ENCODE measurements around the gene RNASEH1. TPM values are rescaled to one million over a fixed set of nuclear protein-coding genes. Genes with fewer than 3 reads are reported as not detected.

RNASEH1 gene
- total and polyA plus RNA-seq, 2 experiments from 2014 or later, result 15.3 to 25.6 TPM

DNA sequence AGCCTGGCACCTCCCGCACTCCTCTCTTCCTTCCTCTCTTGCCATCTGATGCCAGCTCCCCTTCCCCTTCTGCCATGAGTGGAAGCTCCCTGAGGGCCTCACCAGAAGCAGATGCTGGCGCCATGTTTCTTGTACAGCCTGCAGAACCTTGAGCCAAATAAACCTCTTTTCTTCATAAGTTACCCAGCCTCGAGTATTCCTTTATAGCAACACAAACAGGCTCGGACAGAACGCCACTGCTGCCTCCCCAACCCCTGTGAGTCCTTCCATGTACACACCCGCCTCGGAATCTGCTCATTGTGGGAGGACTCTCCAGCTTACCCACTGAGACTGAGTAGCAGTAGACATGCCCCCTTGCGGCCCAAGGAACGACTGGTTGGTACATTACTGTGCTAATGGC lies 8.7 kb upstream of the RNASEH1 start:
- DNase-seq (ENCODE audit: low spot score), result no peak
- 98% methylated on average over 9 of the region's 9 CpGs for WGBS (ENCODE audit: low lambda C conversion rate, missing lambda C conversion rate)
- H3K4me3 ChIP-seq, result no peak overlapping the region
- no peaks in the 10 kb centered on the region for H3K36me3 ChIP-seq (replicated peaks; ENCODE audit: insufficient read depth, low read depth)
- no peak for TF ChIP-seq EZH2 (IDR thresholded peaks at IDR 0.05; ENCODE audit: borderline replicate concordance)
- TF ChIP-seq EZH2phosphoT487 (IDR thresholded peaks at IDR 0.05; ENCODE audit: low read depth, severe bottlenecking, unreplicated experiment), result no peak
- no peak for TF ChIP-seq CTCF (IDR thresholded peaks at IDR 0.05; ENCODE audit: poor library complexity)
- no peak overlapping the region for H3K27ac ChIP-seq
- H3K4me1 ChIP-seq (ENCODE audit: insufficient read depth), result no peaks in the 10 kb centered on the region
- no peaks in the 10 kb centered on the region for H3K9me2 ChIP-seq (replicated peaks; ENCODE audit: insufficient read depth)
- no peaks in the 10 kb centered on the region for H4K20me1 ChIP-seq (ENCODE audit: insufficient read depth, poor library complexity, severe bottlenecking)
- H2AFZ ChIP-seq, result no peak overlapping the region
- H3K27me3 ChIP-seq, result no peaks in the 10 kb centered on the region
- no peaks in the 10 kb centered on the region for H3K79me2 ChIP-seq
- no peaks in the 10 kb centered on the region for H3K9me3 ChIP-seq (ENCODE audit: low read depth)
- H3K4me2 ChIP-seq, result no peak overlapping the region

DNA sequence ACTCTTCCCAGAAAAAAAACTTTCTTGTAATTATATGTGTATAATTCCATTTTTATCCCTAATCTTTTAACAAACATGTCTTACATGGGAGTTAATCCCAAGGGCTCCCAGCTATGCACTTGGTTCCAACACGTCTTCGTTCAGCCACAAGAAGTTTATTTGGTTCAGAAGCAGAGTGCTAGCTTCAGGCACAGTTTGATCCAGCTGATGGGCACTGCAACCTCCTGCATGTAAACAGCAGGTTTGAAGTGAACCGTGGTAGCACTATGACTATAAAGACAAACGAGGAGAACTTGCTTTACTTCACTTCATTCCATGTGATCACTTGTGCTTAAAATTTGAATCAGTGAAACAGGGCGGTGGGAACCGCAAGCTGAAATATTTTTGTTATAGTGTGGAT lies 7.0 kb upstream of the RNASEH1 start:
- 87% methylated on average over 6 of the region's 6 CpGs for WGBS (ENCODE audit: low lambda C conversion rate, missing lambda C conversion rate)
- Histone ChIP-seq H3K27ac (no peak overlapping the region), H3K27me3 (no peaks in the 10 kb centered on the region), H3K9me3 (ENCODE audit: low read depth) (no peaks in the 10 kb centered on the region), H2AFZ (no peak overlapping the region), H3K36me3 (replicated peaks; ENCODE audit: insufficient read depth, low read depth) (no peaks in the 10 kb centered on the region), H3K4me2 (no peak overlapping the region), H3K4me1 (ENCODE audit: insufficient read depth) (no peaks in the 10 kb centered on the region), H3K4me3 (no peak overlapping the region), H4K20me1 (ENCODE audit: insufficient read depth, poor library complexity, severe bottlenecking) (no peaks in the 10 kb centered on the region), H3K9me2 (replicated peaks; ENCODE audit: insufficient read depth) (no peaks in the 10 kb centered on the region), H3K79me2 (no peaks in the 10 kb centered on the region)
- TF ChIP-seq CTCF (IDR thresholded peaks at IDR 0.05; ENCODE audit: poor library complexity) (no peak), EZH2phosphoT487 (IDR thresholded peaks at IDR 0.05; ENCODE audit: low read depth, severe bottlenecking, unreplicated experiment) (no peak), EZH2 (IDR thresholded peaks at IDR 0.05; ENCODE audit: borderline replicate concordance) (no peak)
- no peak for DNase-seq (ENCODE audit: low spot score)

GRCh38 chr2:3563521-3563976 lies 5.4 kb upstream of the RNASEH1 start:
- WGBS (ENCODE audit: low lambda C conversion rate, missing lambda C conversion rate), result 94% methylated on average over 5 of the region's 5 CpGs

More at GRCh38 chr2:3563521-3563976, 5.4 kb upstream of the RNASEH1 start:
- Histone ChIP-seq H4K20me1 (ENCODE audit: insufficient read depth, poor library complexity, severe bottlenecking) (no peaks in the 10 kb centered on the region), H3K4me3 (no peak overlapping the region), H3K27ac (no peak overlapping the region), H3K9me2 (replicated peaks; ENCODE audit: insufficient read depth) (no peaks in the 10 kb centered on the region), H3K4me2 (no peak overlapping the region), H3K9me3 (ENCODE audit: low read depth) (no peaks in the 10 kb centered on the region), H2AFZ (no peak overlapping the region), H3K4me1 (ENCODE audit: insufficient read depth) (no peaks in the 10 kb centered on the region), H3K79me2 (no peaks in the 10 kb centered on the region), H3K27me3 (no peaks in the 10 kb centered on the region), H3K36me3 (replicated peaks; ENCODE audit: insufficient read depth, low read depth) (no peaks in the 10 kb centered on the region)
- TF ChIP-seq EZH2 (IDR thresholded peaks at IDR 0.05; ENCODE audit: borderline replicate concordance) (no peak), EZH2phosphoT487 (IDR thresholded peaks at IDR 0.05; ENCODE audit: low read depth, severe bottlenecking, unreplicated experiment) (no peak), CTCF (IDR thresholded peaks at IDR 0.05; ENCODE audit: poor library complexity) (no peak)
- no peak for DNase-seq (ENCODE audit: low spot score)
